Retina (tissue), 1 donor: ENCODE results near the gene PLSCR4.
"Not testable (repeated sequence)": the region's sequence is repeated elsewhere in the genome, so short reads cannot be mapped to it uniquely, and the experiment has no call there.

Experiments used
- DNase-seq: peaks from one replicate; pipeline ENCODE4 v3.0.0-alpha.2; 2016

PLSCR4 gene, protein sequence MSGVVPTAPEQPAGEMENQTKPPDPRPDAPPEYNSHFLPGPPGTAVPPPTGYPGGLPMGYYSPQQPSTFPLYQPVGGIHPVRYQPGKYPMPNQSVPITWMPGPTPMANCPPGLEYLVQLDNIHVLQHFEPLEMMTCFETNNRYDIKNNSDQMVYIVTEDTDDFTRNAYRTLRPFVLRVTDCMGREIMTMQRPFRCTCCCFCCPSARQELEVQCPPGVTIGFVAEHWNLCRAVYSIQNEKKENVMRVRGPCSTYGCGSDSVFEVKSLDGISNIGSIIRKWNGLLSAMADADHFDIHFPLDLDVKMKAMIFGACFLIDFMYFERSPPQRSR

DNA sequence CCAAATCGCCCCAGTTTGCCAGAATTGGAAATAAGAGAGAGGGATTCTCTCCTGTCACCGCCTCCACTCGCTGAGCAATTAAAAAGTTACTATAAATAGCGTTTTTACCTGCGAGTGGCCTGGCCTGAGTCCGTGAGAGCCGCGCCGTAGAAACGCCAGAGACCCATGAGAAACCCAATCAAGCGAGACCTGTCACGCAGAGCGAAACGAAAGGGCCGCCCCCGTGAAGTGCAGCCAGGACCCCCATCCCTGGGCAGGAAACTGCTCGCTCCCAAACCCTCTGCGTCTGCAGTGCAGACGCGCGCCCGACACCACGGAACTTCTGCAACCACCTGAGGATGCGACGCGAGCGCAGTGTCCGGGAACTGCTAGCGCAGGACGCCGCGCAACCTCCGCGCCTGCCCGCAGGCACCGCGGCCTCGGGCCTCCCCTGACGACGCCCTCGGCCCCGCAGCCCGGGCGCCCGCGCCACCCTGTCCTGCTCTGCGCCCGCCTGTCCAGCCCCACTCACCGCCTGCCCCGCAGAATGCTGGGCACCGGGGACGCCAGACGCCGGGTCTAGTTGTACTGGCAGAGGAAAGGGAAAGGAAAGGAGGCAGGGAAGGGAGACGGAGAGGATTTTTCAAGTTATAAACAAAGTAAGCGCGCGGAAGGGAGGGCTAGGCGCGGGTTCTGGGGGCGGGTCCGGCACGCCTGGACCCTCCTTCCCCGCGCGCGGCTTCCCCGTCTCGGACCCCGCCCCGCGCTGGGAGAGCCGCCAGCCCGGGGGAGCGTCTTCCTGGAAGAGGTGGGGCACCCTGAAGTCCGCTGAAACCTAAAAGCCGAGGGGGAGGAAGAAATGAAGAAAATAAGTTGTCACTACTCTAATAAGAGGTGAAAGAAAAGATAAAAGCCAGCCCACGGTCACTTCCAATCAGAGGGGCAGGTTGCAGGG is at the start of gene PLSCR4:
PLSCR4 (minus strand) TSS at position 657 of the 934 bp plus-strand sequence. CDS start 29,034 bp downstream, outside the sequence.
- peak; percentile 83 for DNase-seq

DNA sequence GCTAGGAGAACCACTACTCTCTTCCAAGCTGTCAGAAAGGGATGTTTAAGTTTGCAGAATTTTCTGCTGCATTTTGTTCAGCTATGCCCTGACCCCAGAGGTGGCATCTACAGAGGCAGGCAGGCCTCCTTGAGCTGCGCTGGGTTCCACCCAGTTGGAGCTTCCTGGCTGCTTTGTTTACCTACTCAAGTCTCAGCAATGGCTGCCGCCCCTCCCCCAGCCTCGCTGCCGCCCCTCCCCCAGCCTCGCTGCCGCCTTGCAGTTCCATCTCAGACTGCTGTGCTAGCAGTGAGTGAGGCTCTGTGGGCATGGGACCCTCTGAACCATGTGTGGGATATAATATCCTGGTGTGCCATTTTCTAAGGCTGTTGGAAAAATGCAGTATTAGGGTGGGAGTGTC is 42.5 kb upstream of the PLSCR4 start:
- DNase-seq: not testable (repeated sequence)

DNA sequence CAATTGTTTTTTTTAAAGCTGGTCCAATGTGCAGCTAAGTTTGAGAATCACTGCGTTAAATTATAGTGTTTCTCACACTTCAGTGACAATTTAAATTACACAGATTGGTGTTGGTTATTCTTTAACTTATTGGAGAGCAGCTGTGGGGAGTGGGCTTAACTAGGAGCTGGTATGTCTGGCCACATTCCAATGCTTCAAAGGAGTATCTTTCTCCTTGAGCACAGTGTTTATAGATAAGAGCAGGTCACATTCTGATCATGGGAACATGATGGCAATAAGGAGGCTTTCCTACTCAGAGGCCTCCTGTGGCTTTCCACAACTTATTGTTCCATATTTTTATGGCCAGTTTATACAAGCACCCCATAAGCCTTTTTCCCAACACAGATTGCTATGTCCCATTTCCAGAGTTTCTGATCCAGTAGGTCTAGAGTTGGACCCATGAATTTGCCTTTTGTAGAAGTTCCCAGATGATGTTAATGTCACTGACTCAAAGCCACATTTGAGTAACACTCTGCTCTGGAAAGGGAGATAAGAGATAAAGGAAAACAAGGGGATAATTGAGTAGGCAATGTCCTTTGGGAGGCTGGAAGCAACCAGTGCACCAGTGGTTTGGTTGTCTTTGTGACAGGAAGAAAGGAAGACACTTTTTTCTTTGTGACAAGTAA is 33.0 kb upstream of the PLSCR4 start:
- no peak for DNase-seq

DNA sequence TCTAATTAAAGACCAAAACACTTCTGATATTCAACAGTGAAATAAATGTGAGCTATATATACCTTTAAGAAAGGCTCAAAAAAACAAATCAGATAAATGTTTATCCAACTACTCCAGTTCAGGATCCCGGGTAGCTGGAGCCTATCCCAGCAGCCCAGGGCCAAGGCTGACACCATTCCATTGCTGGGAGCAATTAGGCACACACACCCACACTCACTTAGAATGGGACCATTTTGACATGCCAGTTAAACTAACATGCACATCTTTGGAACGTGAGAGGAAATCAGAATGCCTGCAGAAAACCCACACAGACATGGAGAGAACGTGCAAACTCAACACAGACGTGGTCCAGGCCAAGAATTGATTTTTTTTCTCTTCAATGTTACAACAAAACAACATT is 30.0 kb upstream of the PLSCR4 start:
- DNase-seq: no peak

DNA sequence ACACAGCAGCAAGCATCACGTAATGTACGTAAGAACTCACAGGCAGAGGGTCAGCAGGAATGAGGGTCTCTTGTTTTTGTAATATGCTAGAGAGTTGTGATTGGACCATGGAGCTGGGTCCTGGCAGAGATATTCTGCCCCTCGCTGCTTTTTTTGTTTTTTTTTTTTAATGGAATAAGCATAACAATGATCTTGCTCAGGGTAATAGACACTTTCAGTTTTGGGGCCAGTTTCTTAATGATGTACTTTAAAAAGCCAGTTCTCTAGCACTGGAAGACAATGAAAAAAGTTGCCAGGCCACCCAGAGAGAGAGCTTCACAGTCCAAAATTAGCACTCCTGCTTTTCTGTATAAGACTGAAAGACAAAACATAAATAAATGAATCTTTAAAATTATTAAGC is 29.0 kb upstream of the PLSCR4 start:
- DNase-seq: no peak

DNA sequence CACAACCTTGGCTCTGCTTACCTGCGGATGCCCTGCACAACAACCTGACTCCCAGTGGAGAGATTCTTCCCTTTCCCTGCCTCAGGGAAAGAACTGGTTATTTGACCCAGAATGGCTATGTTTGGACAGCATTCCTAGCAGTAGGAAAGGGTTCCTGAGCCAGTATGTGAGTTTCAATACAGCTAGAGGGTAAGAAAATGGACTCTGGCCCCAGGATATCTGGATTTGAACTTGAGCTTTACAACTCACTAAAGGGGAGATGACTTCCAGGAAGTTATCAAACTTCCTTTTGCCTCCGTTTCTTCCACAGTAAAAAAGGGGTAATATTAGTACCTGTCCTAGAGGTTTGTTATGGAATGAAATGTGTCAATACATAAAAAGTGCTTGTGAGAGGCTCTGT is 28.1 kb upstream of the PLSCR4 start:
- no peak for DNase-seq

DNA sequence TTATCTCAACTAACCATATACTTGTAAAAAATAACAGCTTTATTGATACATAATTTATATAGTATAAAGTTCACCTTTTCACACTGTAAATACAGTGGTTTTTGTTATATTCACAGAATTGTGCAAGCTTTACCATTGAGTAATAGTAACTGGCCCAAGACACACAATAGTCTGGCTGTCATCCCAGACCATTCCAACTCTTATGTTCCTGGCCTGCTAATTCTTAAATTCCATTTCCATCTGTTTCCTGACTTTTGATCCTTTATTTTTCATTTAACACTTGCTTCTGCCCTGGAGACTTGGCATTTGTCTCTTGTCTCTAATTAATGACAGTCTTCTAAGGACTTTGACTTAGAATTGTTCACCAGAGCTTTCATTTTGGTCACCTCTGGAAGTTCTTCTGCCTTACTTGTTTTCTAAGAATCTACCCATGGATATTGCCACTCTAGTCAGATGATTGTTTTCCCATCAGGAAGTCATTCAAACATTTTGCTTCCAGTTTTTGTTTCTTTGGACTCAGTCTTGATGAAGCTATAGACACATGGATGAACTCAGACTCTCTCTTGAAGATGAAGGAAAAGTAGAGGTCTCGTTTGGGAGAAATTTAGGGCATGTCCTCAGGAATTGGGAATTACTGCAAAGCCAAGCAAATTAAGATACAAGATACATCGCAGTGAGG is 27.2 kb upstream of the PLSCR4 start:
- DNase-seq: no peak

DNA sequence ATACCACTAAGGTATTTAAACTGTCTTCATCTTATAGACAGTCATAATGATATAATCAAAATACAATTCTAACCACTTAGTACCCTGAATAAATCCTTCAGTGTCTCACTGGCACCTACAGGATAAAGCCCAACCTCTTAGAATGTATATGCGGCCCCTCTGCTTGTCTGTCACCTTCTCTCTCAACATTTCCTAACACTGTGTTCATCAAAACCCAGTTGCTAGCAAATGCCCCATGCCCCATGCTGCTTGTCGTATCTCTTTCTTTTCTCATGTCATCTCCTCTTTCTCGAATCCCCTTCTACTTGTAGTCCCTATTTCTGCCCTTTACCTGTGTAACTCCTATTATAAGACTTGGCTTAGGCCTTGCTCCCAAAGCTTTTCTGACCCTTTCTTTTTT is 24.6 kb upstream of the PLSCR4 start:
- DNase-seq: no peak

DNA sequence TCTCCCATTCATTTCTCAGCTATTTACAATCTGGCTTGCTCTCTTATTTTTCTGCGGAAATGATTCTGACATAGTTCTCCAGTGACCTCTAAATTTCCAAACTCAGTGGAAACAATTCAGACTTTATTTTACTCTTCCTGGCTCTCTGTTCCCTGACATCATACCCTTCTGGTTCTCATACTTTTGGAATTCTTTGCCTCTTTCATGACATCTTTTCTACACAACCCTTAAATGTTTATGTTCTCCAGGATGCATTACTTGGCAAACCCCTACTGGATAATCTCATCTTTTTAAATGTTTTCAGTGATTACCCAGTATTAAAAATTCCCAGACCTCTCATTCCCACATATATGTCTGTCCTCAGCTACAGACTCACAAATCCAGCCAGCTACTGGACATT is 23.9 kb upstream of the PLSCR4 start:
- DNase-seq: no peak

DNA sequence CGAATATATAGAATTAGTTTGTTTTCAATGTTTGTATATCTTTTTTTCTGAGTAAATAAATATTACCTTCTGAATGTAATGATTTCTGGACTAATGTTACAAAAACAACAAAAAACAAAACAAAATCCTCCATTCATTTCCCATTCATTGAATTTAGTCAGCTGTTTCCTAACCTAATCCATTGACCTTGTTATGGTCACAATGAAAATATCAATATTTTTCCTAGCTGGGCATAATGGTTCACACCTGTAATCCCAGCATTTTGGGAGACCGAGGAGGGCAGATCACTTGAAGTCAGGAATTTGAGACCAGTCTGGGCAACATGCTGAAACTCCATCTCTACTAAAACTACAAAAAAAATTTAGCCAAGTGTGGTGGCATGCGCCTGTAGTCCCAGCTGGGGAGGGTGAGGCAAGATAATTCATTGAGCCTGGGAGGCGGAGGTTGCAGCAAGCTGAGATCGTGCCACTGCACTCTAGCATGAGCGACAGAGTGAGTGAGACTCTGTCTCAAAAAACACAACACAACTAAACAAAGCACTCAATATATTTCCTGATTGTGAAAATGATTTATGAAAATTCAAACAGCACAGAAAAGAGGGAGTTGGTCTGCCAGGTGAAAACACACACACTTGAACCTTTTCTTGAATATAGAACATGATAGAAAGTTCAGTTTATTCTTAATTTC is 23.0 kb upstream of the PLSCR4 start:
- no peak for DNase-seq

DNA sequence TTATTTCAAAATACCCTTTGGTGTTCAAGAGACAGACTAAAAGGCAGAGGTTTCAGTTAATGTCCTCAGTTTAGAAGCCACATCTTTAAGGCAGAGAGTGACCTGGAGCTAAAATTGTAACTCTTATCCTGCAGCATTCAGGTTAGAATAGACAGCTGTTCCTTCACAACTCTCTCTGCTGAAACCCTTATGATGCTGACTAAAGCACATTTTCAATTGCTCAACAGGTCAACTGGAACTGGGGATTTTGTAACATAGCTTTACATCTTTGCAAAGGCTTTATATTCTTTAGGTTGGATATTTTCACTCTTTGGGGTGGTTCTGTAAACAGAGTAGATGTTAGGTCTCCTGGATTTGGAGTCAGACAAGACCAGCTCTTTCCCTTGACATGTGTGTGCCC is 20.3 kb upstream of the PLSCR4 start:
- no peak for DNase-seq

DNA sequence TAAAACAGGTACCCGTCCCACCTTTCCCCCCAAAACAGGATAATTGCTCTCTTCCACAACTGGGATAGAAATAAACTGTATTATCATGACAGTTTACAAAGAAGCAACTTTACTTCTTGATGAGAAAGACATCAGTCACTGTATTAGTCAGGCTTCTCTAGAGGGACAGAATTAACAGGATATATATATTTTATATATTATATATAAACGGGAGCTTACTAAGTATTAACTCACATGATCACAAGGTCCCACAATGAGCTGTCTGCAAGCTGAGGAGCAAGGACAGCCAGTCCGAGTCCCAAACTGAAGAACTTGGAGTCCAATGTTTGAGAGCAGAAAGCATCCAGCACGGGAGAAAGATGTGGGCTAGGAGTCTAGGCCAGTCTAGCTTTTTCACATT is 18.4 kb upstream of the PLSCR4 start:
- no peak for DNase-seq

DNA sequence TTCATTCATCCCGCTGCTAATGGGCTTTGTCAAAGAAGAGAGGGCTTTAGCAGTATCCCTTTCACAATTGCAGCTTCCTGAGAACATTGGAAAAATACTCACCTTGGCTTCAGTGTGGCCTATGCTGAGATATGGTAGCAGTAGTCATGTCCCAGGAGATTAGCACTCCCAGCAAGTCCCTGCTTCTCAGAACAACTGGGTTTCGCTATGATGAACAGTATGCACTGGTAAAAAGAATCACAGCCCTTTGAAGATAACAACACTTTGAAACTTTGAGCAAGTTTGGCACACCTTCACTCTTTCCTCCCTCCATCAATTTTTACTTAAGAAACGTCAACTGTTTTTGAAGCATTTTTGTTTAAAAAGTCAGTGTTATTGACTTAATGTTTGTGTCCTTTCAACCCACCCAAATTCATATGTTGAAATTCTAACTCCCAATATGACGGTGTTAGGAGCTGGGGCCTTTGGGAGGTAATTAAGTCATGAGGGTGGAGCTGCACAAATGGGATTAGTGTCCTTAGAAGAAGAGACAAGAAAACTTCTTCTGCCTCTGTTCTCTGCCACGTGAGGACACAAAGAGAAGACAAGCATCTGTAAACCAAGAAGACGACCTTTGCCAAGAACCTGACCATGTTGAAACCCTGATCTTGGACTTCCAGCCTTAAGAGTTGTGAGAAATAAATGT is 17.8 kb upstream of the PLSCR4 start:
- no peak for DNase-seq

DNA sequence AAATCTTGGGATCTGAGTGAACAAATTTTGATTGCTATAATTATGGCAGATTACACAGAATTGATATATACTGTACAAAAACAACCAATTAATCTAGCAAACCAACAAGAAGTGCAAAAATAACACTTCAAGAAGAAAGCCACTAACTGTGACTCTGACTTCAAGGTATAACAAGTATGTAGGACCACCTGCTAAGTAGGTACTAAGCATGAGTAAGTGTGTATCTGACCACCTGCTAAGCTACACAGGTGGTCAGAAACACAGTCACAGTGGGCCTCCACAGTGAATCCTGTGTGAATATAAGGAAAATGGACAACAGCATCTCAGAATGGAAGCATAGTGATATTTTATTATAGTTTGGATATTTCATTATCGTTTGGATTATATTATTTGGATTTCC is 14.8 kb upstream of the PLSCR4 start:
- no peak for DNase-seq

DNA sequence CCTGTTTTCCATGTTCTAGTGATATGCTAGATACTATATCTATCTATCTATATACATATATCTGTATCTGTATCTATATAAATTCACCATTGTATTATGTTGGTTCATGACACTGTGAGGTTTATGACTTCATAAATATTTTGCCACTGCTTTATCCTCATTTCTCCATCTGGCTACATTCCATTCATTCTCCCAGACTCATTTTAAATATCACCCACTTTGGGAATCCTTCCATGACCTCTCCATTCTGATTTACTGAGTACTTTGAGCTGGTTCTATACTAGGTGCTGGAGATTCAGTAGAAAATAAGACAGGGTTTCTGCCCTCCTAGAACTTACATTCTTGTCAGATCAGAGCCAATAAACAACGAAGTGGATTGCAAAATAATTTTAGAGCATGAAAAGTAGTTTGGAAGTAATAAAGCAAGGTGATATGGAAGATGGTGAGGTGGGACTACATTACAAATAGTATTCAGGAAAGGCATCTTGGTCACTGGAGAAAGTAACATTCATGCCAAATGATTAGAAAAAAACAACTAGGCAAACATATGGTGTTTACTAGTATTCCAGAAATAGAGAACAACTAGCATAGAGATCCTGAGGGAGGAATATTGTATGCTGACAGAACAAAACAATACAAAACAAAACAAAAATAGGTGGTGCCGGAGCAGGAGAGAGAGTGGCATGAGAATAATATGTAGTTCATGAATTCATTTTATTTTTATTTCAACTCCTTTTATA is 11.6 kb upstream of the PLSCR4 start:
- no peak for DNase-seq

DNA sequence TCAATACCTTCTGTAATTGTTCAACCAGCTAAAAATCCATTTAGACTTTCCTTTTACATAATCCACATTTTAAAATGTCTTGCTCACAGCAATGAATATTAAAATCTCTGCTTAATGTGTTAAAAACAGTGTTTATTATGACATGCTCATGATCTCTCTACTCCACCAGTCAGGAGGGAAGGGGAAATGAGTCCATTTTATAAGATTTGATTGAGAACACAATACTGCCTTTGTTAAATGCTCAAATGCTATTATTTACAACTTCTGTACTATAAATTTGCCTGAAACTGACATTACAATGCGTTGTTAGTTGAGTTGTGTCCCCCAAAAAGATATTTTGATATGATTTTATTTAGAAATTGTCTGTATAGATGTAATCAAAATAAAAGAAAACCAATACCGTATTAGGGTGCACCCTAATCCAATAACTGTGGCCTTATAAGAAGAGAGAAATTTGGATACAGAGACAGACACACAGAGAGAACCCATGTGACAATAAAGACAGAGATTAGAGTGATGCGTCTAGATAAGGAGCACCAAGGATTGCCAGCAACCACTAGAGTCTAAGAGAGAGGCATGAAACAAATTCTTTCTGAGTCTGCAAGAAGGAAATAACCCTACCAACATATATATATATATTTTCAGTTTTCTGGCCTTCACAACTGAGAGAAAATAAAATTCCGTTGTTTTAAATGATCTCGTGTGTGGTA is 9.1 kb upstream of the PLSCR4 start:
- no peak for DNase-seq

DNA sequence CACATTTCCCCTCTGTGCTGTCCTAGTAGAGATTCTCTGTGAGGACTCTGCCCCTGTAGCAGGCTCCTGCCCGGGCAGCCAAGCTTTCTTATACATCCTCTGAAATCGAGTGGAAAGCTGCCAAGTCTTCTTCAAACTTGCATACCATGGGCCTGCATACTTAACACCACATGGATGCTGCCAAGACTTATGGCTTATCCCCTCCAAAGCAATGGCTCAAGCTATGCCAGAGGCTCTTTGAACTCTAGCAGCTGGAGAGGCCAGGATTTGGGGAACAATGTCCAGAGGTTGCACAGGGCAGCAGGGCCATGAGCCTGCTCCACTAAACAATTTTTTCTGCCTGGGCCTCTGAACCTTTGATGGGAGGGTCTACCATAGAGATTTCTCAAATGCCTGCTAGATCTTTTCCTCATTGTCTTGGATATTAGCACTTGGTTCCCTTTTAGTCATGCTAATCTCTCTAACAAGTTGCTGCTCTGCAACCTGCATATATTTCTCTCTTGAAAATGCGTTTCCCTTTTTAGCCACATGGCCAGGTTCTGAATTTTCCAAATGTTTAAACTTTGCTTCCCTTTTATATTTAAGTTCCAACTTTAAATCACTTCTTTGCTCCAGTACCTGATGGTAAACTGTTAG is 6.1 kb upstream of the PLSCR4 start:
- no peak for DNase-seq

DNA sequence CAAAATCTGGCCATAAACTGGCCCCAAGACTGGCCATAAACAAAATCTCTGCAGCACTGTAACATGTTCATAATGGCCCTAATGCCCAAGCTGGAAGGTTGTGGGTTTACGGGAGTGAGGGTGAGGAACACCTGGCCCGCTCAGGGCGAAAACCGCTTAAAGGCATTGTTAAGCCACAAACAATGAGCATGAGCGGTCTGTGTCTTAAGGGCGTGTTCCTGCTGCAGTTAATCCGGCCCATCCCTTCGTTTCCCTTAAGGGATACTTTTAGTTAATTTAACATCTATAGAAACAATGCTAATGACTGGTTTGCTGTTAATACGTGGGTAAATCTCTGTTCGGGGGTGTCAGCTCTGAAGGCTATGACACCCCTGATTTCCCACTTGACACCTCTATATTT is 1.5 kb upstream of the PLSCR4 start:
- not testable (repeated sequence) for DNase-seq

DNA sequence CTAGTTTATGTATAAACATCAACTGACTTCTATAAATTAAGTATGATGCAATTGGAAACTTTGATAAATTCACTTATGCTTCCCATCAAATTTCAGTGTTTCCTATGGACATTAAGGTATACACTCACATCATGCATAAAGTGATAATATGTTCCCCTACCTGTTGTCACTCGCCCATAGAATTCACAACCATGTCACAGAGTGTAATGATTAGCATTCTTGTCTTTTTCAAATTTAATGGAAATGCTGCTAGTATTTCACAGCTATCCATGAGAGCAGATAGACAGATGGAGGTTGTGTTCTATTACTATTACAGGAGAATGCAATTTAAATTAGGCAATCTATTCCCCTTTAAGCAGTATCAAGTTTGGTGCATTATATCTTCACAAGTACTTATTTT is 984 bp downstream of the PLSCR4 start:
- DNase-seq: no peak

DNA sequence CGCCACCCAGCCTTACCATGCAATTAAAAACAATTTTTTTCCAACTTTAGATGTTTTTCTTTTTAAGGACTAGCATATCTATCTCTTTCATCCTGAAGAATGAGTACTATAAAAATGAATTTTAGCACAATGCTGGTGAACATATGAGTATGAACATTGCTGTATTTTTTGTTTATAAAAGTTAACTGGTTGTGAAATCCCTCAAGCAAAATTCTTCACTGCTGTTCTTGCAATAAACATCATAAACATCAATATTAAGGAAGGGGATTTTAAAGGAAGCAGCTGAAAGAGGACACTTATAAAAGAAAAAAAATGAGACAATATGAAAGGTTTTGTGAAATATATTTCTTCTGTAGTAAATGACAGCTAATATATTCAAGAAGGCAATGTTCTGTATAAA is 3.0 kb downstream of the PLSCR4 start:
- DNase-seq: no peak
